GM18520 (cell line): Measurements from ENCODE around the gene SLC12A1.

Source experiments
- ATAC-seq: cut with Tn5 transposase; IDR thresholded peaks from one replicate; pipeline ENCODE4 v1.9.1; 2021; ENCODE audit not compliant: unreplicated experiment

Gene SLC12A1

DNA sequence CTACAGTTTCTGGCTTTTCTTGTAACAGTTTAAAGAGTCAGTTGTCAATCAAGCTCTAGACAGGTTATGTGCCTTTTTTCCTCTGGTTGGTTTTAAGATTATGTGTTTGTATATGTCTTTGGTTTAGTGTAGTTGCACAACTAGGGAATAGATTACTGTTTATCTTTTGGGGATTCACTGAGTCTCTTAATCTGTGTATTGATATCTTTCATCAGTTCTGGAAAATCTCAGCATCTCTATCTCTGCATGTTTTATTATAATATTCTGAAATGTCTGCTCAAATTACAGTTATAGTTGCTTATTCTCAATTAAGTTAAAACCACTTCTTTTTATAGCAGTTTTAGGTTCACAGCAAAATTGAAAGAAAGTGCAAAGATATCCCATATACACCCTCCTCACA is 139.4 kb downstream of the SLC12A1 start:
- no peak for ATAC-seq

DNA sequence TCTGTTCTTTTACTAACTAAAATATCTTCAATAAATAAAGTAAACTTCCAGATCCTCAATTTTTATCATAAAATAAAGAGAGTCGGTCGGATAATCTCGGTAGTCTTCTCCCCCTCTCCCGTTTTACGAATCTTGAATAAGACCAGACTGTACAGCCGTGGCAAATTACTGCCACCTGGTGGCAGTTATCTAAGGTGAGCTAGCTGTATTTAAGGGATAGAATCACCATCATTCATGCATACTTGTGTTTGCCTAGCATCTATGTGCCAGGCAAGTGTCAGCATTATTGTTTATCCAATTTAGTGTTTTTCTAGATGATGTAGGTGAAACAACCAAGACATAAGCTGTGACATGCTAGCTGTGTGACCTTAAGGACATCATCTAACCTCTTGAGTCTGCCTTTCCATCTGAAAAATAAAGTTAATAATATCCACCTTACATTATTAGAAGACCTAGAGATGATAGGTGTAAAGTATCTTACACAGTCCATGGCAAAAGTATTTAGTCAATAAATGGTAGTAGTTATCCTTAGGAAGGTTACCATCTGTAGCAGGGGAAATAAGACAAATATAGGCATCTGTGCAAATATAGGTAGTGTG is 146.5 kb downstream of the SLC12A1 start:
- ATAC-seq, result peak; percentile 63
